LNCAP (cell line): ENCODE data around the gene ERN1.

Experiments
- CTCF ChIP-seq: fragments of 450-650 bp; IDR thresholded peaks from 2 replicates; pipeline ENCODE4 v1.5.1; 2017; ENCODE audit warnings: mild to moderate bottlenecking

ERN1 gene

GRCh38 chr17:63995626-63996025 is 134.3 kb downstream of the ERN1 start:
- TF ChIP-seq CTCF = no peak

- TF ChIP-seq CTCF = no peak
Measured at GRCh38 chr17:63993368-63993985, 136.5 kb downstream of the ERN1 start.

- no peak for TF ChIP-seq CTCF
Measured at GRCh38 chr17:63991611-63992010, 138.3 kb downstream of the ERN1 start.

- TF ChIP-seq CTCF = no peak
Measured at GRCh38 chr17:63989622-63990345, 140.2 kb downstream of the ERN1 start.
